Neural progenitor cell (in vitro differentiated cells): Measurements from ENCODE around the gene RTN4RL1.

Experiments used
- EZH2 ChIP-seq: fragments of 200-600 bp; sonication (generic); IDR thresholded peaks from 2 replicates; pipeline ENCODE4 v1.6.1; 2017; ENCODE audit warnings: antibody characterized with exemption, mild to moderate bottlenecking, moderate library complexity
- EZH2phosphoT487 ChIP-seq: fragments of 200-600 bp; sonication (generic); IDR thresholded peaks from 2 replicates; pipeline ENCODE4 v1.6.1; 2017; ENCODE audit warnings: antibody characterized with exemption
- TF ChIP-seq, protein P1 (sequence below): fragments of 200-600 bp; sonication (generic); IDR thresholded peaks from 2 replicates; pipeline ENCODE4 v1.5.1; 2017; ENCODE audit warnings: antibody characterized with exemption, mild to moderate bottlenecking

DNA sequence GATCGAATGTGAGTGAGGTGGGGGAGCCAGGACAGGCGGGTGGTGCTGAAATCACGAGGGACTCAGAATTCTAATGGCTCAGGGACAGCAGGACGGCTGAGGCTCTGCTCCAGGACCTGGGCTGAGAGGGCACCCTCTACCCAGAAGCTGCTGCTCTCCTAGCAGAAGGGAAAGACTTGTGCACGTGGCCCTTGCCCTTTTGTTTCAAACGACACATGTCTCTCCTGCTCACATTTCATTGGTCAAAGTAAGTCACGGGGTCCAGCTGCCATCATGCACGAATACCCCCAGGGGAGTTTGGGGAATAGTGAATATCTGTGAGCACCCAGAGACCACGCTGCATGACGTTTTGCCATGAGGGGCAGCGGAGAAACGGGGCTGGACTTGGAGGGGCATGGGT is 73.2 kb downstream of the RTN4RL1 start:
- TF ChIP-seq, protein P1, sequence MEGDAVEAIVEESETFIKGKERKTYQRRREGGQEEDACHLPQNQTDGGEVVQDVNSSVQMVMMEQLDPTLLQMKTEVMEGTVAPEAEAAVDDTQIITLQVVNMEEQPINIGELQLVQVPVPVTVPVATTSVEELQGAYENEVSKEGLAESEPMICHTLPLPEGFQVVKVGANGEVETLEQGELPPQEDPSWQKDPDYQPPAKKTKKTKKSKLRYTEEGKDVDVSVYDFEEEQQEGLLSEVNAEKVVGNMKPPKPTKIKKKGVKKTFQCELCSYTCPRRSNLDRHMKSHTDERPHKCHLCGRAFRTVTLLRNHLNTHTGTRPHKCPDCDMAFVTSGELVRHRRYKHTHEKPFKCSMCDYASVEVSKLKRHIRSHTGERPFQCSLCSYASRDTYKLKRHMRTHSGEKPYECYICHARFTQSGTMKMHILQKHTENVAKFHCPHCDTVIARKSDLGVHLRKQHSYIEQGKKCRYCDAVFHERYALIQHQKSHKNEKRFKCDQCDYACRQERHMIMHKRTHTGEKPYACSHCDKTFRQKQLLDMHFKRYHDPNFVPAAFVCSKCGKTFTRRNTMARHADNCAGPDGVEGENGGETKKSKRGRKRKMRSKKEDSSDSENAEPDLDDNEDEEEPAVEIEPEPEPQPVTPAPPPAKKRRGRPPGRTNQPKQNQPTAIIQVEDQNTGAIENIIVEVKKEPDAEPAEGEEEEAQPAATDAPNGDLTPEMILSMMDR, result no peak
- no peak for TF ChIP-seq EZH2phosphoT487
- TF ChIP-seq EZH2, result no peak
